MCF 10A (cell line): ENCODE measurements around the gene PCDHGA6. TPM values are rescaled to one million over a fixed set of nuclear protein-coding genes. Genes with fewer than 3 reads are reported as not detected.
"Not testable (repeated sequence)": the region's sequence is repeated elsewhere in the genome, so short reads cannot be mapped to it uniquely, and the experiment has no call there.

ENCODE experiments used
- BruUV-seq: library from RNA; stranded (reverse); fragments of 400-500 nt; replicated peaks from 2 replicates; lab custom pipeline; 2021; lab: Mats Ljungman, UMichigan
- CTCF ChIA-PET: fragments of 300-600 bp; sonication (Branson Sonifier 250); formaldehyde crosslinking; extraction: SDS; loops from one replicate; lab custom pipeline; 2021; ENCODE audit warnings: antibody characterized with exemption, inconsistent platforms; lab: Yijun Ruan, JAX
- POLR2A ChIA-PET: fragments of 300-600, 350-650 bp; sonication (Branson Sonifier 250); formaldehyde crosslinking; extraction: SDS; loops from one replicate; lab custom pipeline; 2020; ENCODE audit warnings: antibody characterized with exemption, inconsistent platforms; lab: Yijun Ruan, JAX
- DNase-seq: peaks from one replicate; pipeline ENCODE4 v3.0.0-alpha.2; 2018; ENCODE audit not compliant: unreplicated experiment
- H3K27ac Mint-ChIP-seq: one replicate; pipeline ENCODE4 v1.8.0; 2022; ENCODE audit warnings: mild to moderate bottlenecking, low read depth, mixed read lengths; ENCODE audit not compliant: unreplicated experiment
- H3K27me3 Mint-ChIP-seq: one replicate; pipeline ENCODE4 v1.8.0; 2022; ENCODE audit warnings: mixed read lengths; ENCODE audit not compliant: insufficient read depth, unreplicated experiment
- H3K36me3 Mint-ChIP-seq: one replicate; pipeline ENCODE4 v1.8.0; 2022; ENCODE audit warnings: mild to moderate bottlenecking, moderate library complexity, mixed read lengths; ENCODE audit not compliant: insufficient read depth, unreplicated experiment
- H3K4me1 Mint-ChIP-seq: one replicate; pipeline ENCODE4 v1.8.0; 2022; ENCODE audit warnings: mixed read lengths; ENCODE audit not compliant: insufficient read depth, unreplicated experiment
- H3K4me3 Mint-ChIP-seq: one replicate; pipeline ENCODE4 v1.8.0; 2022; ENCODE audit warnings: mild to moderate bottlenecking, moderate library complexity, mixed read lengths; ENCODE audit not compliant: unreplicated experiment
- H3K9me3 Mint-ChIP-seq: one replicate; pipeline ENCODE4 v1.8.0; 2022; ENCODE audit warnings: mixed read lengths; ENCODE audit not compliant: unreplicated experiment
- CTCF ChIP-seq: fragments of 200-600 bp; IDR thresholded peaks from one replicate; pipeline ENCODE4 v1.8.0; 2022; ENCODE audit warnings: antibody characterized with exemption, mild to moderate bottlenecking; ENCODE audit not compliant: unreplicated experiment
- intact Hi-C: fragments of 100-400 bp; cut with micrococcal nuclease; formaldehyde crosslinking; loops from 2 replicates; pipeline ENCODE4 v1.14.1; 2022
- total RNA-seq: library from RNA; stranded (reverse); gene quantifications from 2 replicates; pipeline ENCODE4 v1.2.3, GENCODE V29; 2022

PCDHGA6 gene
- total RNA-seq, 1 experiment from 2014 or later, result 0.44 TPM

- ChIA-PET CTCF (interaction anchor here (0.8 to 2.0 kb wide), 5 partner anchors 135 to 198 kb away, joined by 3 to 6 read pairs (median 3); no protein-coding TSS in a partner anchor), POLR2A (no interaction called here)
- BruUV-seq, result no TSS peak
- Mint-ChIP-seq H3K27me3 (no peaks in the 10 kb centered on the region), H3K9me3 (peaks cover 21% of the 10 kb centered on the region), H3K4me3 (no peak overlapping the region), H3K4me1 (no peaks in the 10 kb centered on the region), H3K36me3 (no peaks in the 10 kb centered on the region), H3K27ac (no peak overlapping the region)
- TF ChIP-seq CTCF, result no peak
- no peak for DNase-seq
- intact Hi-C loops, result no loop called here
Observed at GRCh38 chr5:141374627-141375026, 936 bp downstream of the PCDHGA6 start.

GRCh38 chr5:141375444-141376155 is 1.9 kb downstream of the PCDHGA6 start:
- H3K4me3 Mint-ChIP-seq, intact Hi-C loops, H3K27me3 Mint-ChIP-seq, H3K36me3 Mint-ChIP-seq, H3K27ac Mint-ChIP-seq, H3K4me1 Mint-ChIP-seq, POLR2A ChIA-PET, BruUV-seq, DNase-seq: not testable (repeated sequence)
- H3K9me3 Mint-ChIP-seq, result peaks cover 18% of the 10 kb centered on the region
- CTCF ChIA-PET, result interaction anchor here (0.6 to 2.0 kb wide), 4 partner anchors 134 to 192 kb away, joined by 3 to 6 read pairs (median 4); no protein-coding TSS in a partner anchor

GRCh38 chr5:141382469-141383294 is 9.0 kb downstream of the PCDHGA6 start, which contains the start of gene PCDHGA7:
TSS of gene PCDHGA7 (plus strand) at chr5:141382742. CDS start at chr5:141382900, 158 bp downstream.
- Mint-ChIP-seq H3K36me3 (peaks cover 4% of the 10 kb centered on the region), H3K4me3 (peak within 1 kb of the TSS; percentile 64), H3K4me1 (no peaks in the 10 kb centered on the region), H3K27ac (no peak within 1 kb of the TSS), H3K9me3 (no peaks in the 10 kb centered on the region), H3K27me3 (no peaks in the 10 kb centered on the region)
- POLR2A ChIA-PET, result interaction anchor here (1.0 to 1.2 kb wide), 3 partner anchors 62 to 178 kb away, joined by 3 to 4 read pairs (median 4); partner anchors contain the start of gene TAF7
- intact Hi-C loops, result no loop called here
- TF ChIP-seq CTCF, result peak; percentile 18
- CTCF ChIA-PET, result interaction anchor here (0.6 to 1.9 kb wide), 22 partner anchors 9 to 234 kb away, joined by 3 to 12 read pairs (median 4); partner anchors contain the start of genes PCDHB11, PCDHGA8, PCDHGC3 and TAF7
- TSS peak; percentile 39 for BruUV-seq
- DNase-seq, result no peak

- Mint-ChIP-seq H3K27me3 (no peaks in the 10 kb centered on the region), H3K9me3 (peaks cover 2% of the 10 kb centered on the region), H3K36me3 (peaks cover 4% of the 10 kb centered on the region), H3K27ac (no peak overlapping the region), H3K4me1 (no peaks in the 10 kb centered on the region), H3K4me3 (no peak overlapping the region)
- POLR2A ChIA-PET, result interaction anchor here (1.1 to 1.2 kb wide), 2 partner anchors 141 to 178 kb away, joined by 3 to 4 read pairs; no protein-coding TSS in a partner anchor
- no peak for DNase-seq
- no peak for TF ChIP-seq CTCF
- no TSS peak for BruUV-seq
- intact Hi-C loops, result no loop called here
- CTCF ChIA-PET, result interaction anchor here (0.6 to 1.9 kb wide), 18 partner anchors 9 to 234 kb away, joined by 3 to 12 read pairs (median 4); partner anchors contain the start of genes PCDHB11, PCDHGA8, PCDHGC3 and TAF7
Observed at GRCh38 chr5:141383345-141383744, 9.7 kb downstream of the PCDHGA6 start.
